Calu3 (cell line): Measurements from ENCODE around the gene CNR2. TPM values are rescaled to one million over a fixed set of nuclear protein-coding genes. Genes with fewer than 3 reads are reported as not detected.

Source experiments
- BruUV-seq: library from RNA; stranded (reverse); fragments of 400-500 nt; replicated peaks from 2 replicates; lab custom pipeline; 2021; lab: Mats Ljungman, UMichigan
- CTCF ChIA-PET: fragments of 300-600 bp; sonication (Branson Sonifier 250); formaldehyde crosslinking; loops from one replicate; lab custom pipeline; 2022; ENCODE audit warnings: antibody characterized with exemption; lab: Charles Lee
- DNase-seq: peaks from one replicate; pipeline ENCODE4 v3.0.0; 2022
- H3K27ac Mint-ChIP-seq: one replicate; pipeline ENCODE4 v1.8.0; 2022; ENCODE audit warnings: mixed read lengths; ENCODE audit not compliant: unreplicated experiment
- H3K27me3 Mint-ChIP-seq: one replicate; pipeline ENCODE4 v1.8.0; 2022; ENCODE audit warnings: mixed read lengths; ENCODE audit not compliant: unreplicated experiment
- H3K36me3 Mint-ChIP-seq: one replicate; pipeline ENCODE4 v1.8.0; 2022; ENCODE audit warnings: mild to moderate bottlenecking, moderate library complexity, mixed read lengths; ENCODE audit not compliant: insufficient read depth, unreplicated experiment
- H3K4me1 Mint-ChIP-seq: one replicate; pipeline ENCODE4 v1.8.0; 2022; ENCODE audit warnings: mild to moderate bottlenecking, low read depth, mixed read lengths; ENCODE audit not compliant: unreplicated experiment
- H3K4me3 Mint-ChIP-seq: one replicate; pipeline ENCODE4 v1.8.0; 2022; ENCODE audit warnings: mild to moderate bottlenecking, low read depth, moderate library complexity, mixed read lengths; ENCODE audit not compliant: unreplicated experiment
- H3K9me3 Mint-ChIP-seq: one replicate; pipeline ENCODE4 v1.8.0; 2022; ENCODE audit warnings: low read depth, mixed read lengths; ENCODE audit not compliant: unreplicated experiment
- intact Hi-C: fragments of 100-400 bp; cut with micrococcal nuclease; formaldehyde crosslinking; loops from one replicate; pipeline ENCODE4 v1.10.0; 2022; ENCODE audit not compliant: unreplicated experiment
- total RNA-seq: library from RNA; stranded (reverse); gene quantifications from 2 replicates; pipeline ENCODE4 v1.2.3, GENCODE V29; 2022
- TF ChIP-seq, protein P1 (sequence below): fragments of 200-600 bp; IDR thresholded peaks from one replicate; pipeline ENCODE4 v1.8.0; 2022; ENCODE audit warnings: antibody characterized with exemption; ENCODE audit not compliant: unreplicated experiment

Gene CNR2
- total RNA-seq, 1 experiment from 2014 or later: not detected

DNA sequence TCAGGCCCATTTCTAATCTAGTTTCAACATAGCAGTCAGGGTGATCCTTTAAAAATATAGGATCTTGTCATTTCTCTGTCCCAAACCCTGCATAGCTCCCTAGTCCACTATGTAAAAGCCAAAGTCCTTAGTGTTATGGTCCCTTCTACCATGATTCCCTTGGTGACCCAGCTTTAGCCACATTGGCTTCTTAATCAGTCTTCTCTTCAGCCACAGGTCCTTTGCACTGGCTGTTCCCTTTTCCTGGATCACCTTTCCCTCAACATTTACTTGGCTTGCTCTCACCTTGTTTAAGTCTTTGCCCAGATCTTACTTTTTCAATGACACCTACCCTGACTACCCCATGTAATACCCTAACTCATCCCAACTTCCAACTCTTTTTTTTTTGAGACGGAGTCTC, 33.4 kb downstream of the CNR2 start:
- Mint-ChIP-seq H3K4me1 (no peaks in the 10 kb centered on the region), H3K9me3 (peaks cover 3% of the 10 kb centered on the region), H3K27ac (no peak overlapping the region), H3K27me3 (peaks cover 13% of the 10 kb centered on the region), H3K4me3 (no peak overlapping the region), H3K36me3 (no peaks in the 10 kb centered on the region)
- no TSS peak for BruUV-seq
- TF ChIP-seq, protein P1, sequence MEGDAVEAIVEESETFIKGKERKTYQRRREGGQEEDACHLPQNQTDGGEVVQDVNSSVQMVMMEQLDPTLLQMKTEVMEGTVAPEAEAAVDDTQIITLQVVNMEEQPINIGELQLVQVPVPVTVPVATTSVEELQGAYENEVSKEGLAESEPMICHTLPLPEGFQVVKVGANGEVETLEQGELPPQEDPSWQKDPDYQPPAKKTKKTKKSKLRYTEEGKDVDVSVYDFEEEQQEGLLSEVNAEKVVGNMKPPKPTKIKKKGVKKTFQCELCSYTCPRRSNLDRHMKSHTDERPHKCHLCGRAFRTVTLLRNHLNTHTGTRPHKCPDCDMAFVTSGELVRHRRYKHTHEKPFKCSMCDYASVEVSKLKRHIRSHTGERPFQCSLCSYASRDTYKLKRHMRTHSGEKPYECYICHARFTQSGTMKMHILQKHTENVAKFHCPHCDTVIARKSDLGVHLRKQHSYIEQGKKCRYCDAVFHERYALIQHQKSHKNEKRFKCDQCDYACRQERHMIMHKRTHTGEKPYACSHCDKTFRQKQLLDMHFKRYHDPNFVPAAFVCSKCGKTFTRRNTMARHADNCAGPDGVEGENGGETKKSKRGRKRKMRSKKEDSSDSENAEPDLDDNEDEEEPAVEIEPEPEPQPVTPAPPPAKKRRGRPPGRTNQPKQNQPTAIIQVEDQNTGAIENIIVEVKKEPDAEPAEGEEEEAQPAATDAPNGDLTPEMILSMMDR: no peak
- DNase-seq: no peak
- intact Hi-C loops: no loop called here
- CTCF ChIA-PET: no interaction called here

DNA sequence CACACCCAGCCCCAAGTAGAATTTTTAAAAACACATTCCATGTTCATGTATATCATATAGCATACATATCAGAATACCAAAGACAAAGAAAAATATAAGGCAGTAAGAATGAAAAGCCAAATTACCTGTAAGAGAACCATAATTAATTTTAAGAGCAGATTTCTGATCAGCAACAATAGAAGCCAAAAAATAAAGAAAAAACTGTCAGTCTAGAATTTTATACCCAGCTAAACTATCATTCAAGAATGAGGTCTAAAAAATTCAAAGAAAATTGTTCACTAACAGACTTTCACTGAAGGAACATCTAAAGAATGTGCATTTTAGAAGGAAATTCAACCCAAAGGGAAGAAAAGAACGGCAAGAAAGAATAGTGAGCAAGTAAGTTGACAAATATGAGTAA, 34.5 kb downstream of the CNR2 start:
- peaks cover 13% of the 10 kb centered on the region for H3K27me3 Mint-ChIP-seq
- H3K9me3 Mint-ChIP-seq: peaks cover 3% of the 10 kb centered on the region
- H3K36me3 Mint-ChIP-seq: no peaks in the 10 kb centered on the region
- no peak for DNase-seq
- no peak overlapping the region for H3K27ac Mint-ChIP-seq
- H3K4me1 Mint-ChIP-seq: no peaks in the 10 kb centered on the region
- TF ChIP-seq, protein P1: no peak
- no peak overlapping the region for H3K4me3 Mint-ChIP-seq
- no TSS peak for BruUV-seq
- CTCF ChIA-PET: interaction anchor here (1.2 kb wide), 1 partner anchor 186 kb away, joined by 4 read pairs; no protein-coding TSS in a partner anchor
- intact Hi-C loops: no loop called here

DNA sequence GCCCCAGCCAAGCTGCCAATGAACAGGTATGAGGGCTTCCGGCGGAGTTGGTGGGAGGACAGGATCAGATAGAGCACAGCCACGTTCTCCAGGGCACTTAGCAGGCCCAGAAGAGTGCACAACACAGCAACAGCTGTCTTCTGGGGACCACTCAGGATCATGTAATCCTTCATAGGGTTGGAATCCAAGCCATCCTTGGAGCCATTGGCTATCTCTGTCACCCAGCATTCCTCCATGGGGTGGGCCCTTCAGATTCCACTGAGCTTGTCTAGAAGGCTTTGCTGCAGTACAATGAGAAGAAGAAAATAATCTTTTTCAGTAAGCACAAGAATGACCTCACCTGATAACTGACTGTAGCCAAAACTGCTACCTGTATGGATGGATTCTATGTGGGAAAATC, 37.8 kb downstream of the CNR2 start:
- no peak overlapping the region for H3K4me3 Mint-ChIP-seq
- no peak for DNase-seq
- peaks cover 3% of the 10 kb centered on the region for H3K9me3 Mint-ChIP-seq
- CTCF ChIA-PET: no interaction called here
- BruUV-seq: no TSS peak
- TF ChIP-seq, protein P1: no peak
- H3K27me3 Mint-ChIP-seq: no peaks in the 10 kb centered on the region
- no peak overlapping the region for H3K27ac Mint-ChIP-seq
- H3K36me3 Mint-ChIP-seq: no peaks in the 10 kb centered on the region
- H3K4me1 Mint-ChIP-seq: no peaks in the 10 kb centered on the region
- intact Hi-C loops: no loop called here

DNA sequence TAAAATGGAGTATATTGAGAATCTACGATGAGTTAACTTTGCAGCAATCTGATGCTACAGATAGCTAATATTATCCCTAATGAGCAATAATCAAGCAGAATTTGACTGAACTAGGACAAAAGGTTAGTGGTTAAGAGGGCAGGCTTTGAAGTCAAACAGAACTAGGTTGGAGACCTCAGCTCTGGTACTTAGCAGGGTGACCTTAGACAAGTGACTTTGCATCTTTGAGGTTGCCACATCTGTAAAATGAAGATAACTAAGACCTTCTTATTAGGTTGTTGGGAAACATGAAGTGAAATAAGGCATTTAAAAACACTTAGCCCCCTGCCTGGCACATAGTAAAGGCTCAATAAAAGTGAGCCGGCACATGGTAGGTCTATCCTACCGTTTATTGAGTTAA, 40.7 kb downstream of the CNR2 start:
- CTCF ChIA-PET: no interaction called here
- Mint-ChIP-seq H3K27me3 (no peaks in the 10 kb centered on the region), H3K4me1 (peaks cover 13% of the 10 kb centered on the region), H3K36me3 (peaks cover 18% of the 10 kb centered on the region), H3K27ac (no peak overlapping the region), H3K9me3 (no peaks in the 10 kb centered on the region), H3K4me3 (no peak overlapping the region)
- BruUV-seq: no TSS peak
- DNase-seq: no peak
- intact Hi-C loops: no loop called here
- TF ChIP-seq, protein P1: no peak
